Ovary (tissue), 9 donors: ENCODE data around the gene COLGALT1. TPM values are rescaled to one million over a fixed set of nuclear protein-coding genes. Genes with fewer than 3 reads are reported as not detected.
"Not testable (repeated sequence)": the region's sequence is repeated elsewhere in the genome, so short reads cannot be mapped to it uniquely, and the experiment has no call there.

Source experiments
- DNase-seq, 5 donors: peaks; one replicate each; pipeline ENCODE4 v3.0.0-alpha.2; 2019 to 2020
- H3K27ac ChIP-seq, 2 donors: fragments of 200-600 bp; one replicate each; pipeline versions ENCODE4 v1.5.1 to v1.8.0; 2019 to 2022
- H3K27me3 ChIP-seq: fragments of 200-600 bp; one replicate; pipeline ENCODE4 v1.8.0; 2022
- H3K36me3 ChIP-seq: fragments of 200-600 bp; sonication (generic); one replicate; pipeline ENCODE4 v1.5.1; 2019
- H3K4me1 ChIP-seq: one replicate; pipeline ENCODE4 v1.8.1; 2013; ENCODE audit warnings: mild to moderate bottlenecking, moderate library complexity; ENCODE audit not compliant: insufficient read depth
- H3K4me3 ChIP-seq: fragments of 200-600 bp; sonication (generic); one replicate; pipeline ENCODE4 v1.5.1; 2017
- H3K9me3 ChIP-seq, 2 donors: fragments of 200-600 bp in 1 of 2; sonication (generic) in 1 of 2; one replicate each; pipeline versions ENCODE4 v1.5.1 to v1.8.1; 2013 to 2019; ENCODE audit warnings: mild to moderate bottlenecking in 1 of 2, moderate library complexity in 1 of 2
- EP300 ChIP-seq: sonication (generic); formaldehyde crosslinking; IDR thresholded peaks from one replicate; pipeline ENCODE4 v1.6.1; 2017; ENCODE audit warnings: antibody characterized with exemption
- POLR2A ChIP-seq: fragments of 450-650 bp; IDR thresholded peaks from one replicate; pipeline ENCODE4 v1.6.1; 2017; ENCODE audit warnings: antibody characterized with exemption, mild to moderate bottlenecking, moderate library complexity
- WGBS, 3 donors: extraction: QIAGEN DNeasy Blood & Tissue Kit in 1 of 3; methylation state at CpG; one replicate each; pipeline versions ENCODE4 v1.1.5 to v1.1.7; 2013 to 2017; 5-methylcytosine and 5-hydroxymethylcytosine counted together
- intact Hi-C, 4 donors: fragments of 100-400 bp; cut with DNase I; formaldehyde crosslinking; loops; one replicate each; pipeline versions ENCODE4 v1.11.0 to v1.15.1; 2022 to 2023
- polyA plus RNA-seq, 2 donors: library from polyadenylated mRNA; stranded (reverse); fragments of 200-250 nt in 1 of 2; fragments of 350-450 nt in 1 of 2; fragmentation: Illumina TruSeq in 1 of 2; extraction: RNeasy Lipid Tissue Mini Kit (QIAGEN cat#74804) in 1 of 2; gene quantifications; one replicate each; pipeline ENCODE4 v1.2.3, GENCODE V29; 2013 to 2014
- total RNA-seq, 7 donors: library from RNA; depleted of rRNA in 2 of 7; stranded (reverse); fragments of >200 nt in 2 of 7; fragmentation: NEBNext Ultra II Directional in 3 of 7; extraction: Animal tissue kit (Norgen Biotek cat#: 25700) in 3 of 7; gene quantifications; one replicate each; pipeline versions ENCODE4 v1.1.0 to v1.2.4, GENCODE V29; 2016 to 2023
- TF ChIP-seq, protein P1 (sequence below), 3 donors: fragments of 450-650 bp in 2 of 3; fragments of 200-600 bp in 1 of 3; IDR thresholded peaks; one replicate each; pipeline versions ENCODE4 v1.5.1 to v1.8.0; 2016 to 2022; ENCODE audit warnings: antibody characterized with exemption in 3 of 3, mild to moderate bottlenecking in 1 of 3
- donor health status: DM: no; HTN: no; CAD: no; lungs with moderate emphysema.
- donor health status: DM: no; HTN: no; CAD: no.
- donor health status: Bipolar disorder and iron deficiency.
- donor health status: DM: yes; HTN: yes; CAD: no.
- donor health status: DM: no; HTN: no; CAD: no.
- donor health status: DM: yes; HTN: yes; CAD: no.

Gene COLGALT1
- total and polyA plus RNA-seq, 9 donors: 30.4 to 75.2 (median 45.2) TPM

GRCh38 chr19:17567940-17568339, 12.5 kb downstream of the COLGALT1 start:
- Histone ChIP-seq H3K9me3 (no peaks in the 10 kb centered on the region), H3K4me1 (no peaks in the 10 kb centered on the region), H3K27me3 (no peaks in the 10 kb centered on the region), H3K36me3 (no peaks in the 10 kb centered on the region), H3K27ac (no peak overlapping the region), H3K4me3 (no peak overlapping the region)
- TF ChIP-seq EP300 (no peak), POLR2A (no peak)
- TF ChIP-seq, protein P1, sequence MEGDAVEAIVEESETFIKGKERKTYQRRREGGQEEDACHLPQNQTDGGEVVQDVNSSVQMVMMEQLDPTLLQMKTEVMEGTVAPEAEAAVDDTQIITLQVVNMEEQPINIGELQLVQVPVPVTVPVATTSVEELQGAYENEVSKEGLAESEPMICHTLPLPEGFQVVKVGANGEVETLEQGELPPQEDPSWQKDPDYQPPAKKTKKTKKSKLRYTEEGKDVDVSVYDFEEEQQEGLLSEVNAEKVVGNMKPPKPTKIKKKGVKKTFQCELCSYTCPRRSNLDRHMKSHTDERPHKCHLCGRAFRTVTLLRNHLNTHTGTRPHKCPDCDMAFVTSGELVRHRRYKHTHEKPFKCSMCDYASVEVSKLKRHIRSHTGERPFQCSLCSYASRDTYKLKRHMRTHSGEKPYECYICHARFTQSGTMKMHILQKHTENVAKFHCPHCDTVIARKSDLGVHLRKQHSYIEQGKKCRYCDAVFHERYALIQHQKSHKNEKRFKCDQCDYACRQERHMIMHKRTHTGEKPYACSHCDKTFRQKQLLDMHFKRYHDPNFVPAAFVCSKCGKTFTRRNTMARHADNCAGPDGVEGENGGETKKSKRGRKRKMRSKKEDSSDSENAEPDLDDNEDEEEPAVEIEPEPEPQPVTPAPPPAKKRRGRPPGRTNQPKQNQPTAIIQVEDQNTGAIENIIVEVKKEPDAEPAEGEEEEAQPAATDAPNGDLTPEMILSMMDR (IDR thresholded peaks at IDR 0.05): no peak
- intact Hi-C loops: no loop called here
- WGBS, 3 donors: 82 to 95% (median 89%) methylated on average over 1 of the region's 1 CpG
- no peak for DNase-seq

DNA sequence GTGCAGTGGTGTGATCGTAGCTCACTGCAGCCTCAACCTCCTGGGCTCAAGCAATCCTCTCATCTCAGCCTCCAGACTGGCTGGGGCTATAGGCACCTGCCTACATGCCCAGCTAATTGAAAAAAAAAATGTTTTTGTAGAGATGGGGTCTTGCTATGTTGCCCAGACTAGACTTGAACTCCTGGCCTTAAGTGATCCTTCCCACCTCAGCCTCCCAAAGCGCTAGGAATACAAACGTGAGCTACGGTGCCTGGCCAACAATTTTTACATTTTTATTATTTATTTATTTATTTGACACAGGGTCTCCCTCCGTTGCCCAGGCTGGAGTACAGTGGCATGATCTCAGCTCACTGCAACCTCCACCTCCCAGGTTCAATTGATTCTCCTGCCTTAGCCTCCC, 14.8 kb downstream of the COLGALT1 start:
- DNase-seq, H3K36me3 ChIP-seq, H3K27me3 ChIP-seq, H3K9me3 ChIP-seq, intact Hi-C loops, H3K4me1 ChIP-seq, H3K4me3 ChIP-seq, H3K27ac ChIP-seq: not testable (repeated sequence)
- WGBS, 3 donors: 91 to 94% (median 94%) methylated on average over 5 of the region's 5 CpGs

DNA sequence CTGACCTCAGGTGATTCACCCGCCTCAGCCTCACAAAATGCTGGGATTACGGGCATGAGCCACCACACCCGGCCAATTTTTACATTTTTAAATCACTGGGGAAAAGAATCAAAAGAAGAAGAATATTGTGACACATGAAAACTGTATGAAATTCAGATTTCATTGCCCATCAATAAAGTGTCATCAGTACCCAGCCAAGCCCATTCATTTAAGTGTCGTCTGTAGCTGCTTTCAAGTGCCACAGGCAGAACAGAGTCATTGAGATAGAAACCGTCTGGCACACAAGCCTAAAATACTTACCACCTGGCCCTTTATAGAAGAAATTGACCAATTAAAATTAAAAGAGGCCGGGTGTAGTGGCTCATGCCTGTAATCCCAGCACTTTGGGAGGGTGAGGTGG, 15.3 kb downstream of the COLGALT1 start:
- H3K4me1 ChIP-seq: no peaks in the 10 kb centered on the region
- H3K36me3 ChIP-seq: no peaks in the 10 kb centered on the region
- no peak for DNase-seq
- no peak for TF ChIP-seq EP300
- TF ChIP-seq POLR2A: no peak
- TF ChIP-seq, protein P1 (IDR thresholded peaks at IDR 0.05): no peak
- 89 to 94% (median 90%) methylated on average over 6 of the region's 6 CpGs for WGBS, 3 donors
- no peaks in the 10 kb centered on the region for H3K9me3 ChIP-seq
- intact Hi-C loops: no loop called here
- H3K27me3 ChIP-seq: no peaks in the 10 kb centered on the region
- no peak overlapping the region for H3K27ac ChIP-seq
- no peak overlapping the region for H3K4me3 ChIP-seq

GRCh38 chr19:17572638-17573037, 17.2 kb downstream of the COLGALT1 start:
- Histone ChIP-seq H3K36me3 (no peaks in the 10 kb centered on the region), H3K27me3 (no peaks in the 10 kb centered on the region), H3K4me1 (no peaks in the 10 kb centered on the region), H3K9me3 (no peaks in the 10 kb centered on the region), H3K27ac (no peak overlapping the region), H3K4me3 (no peak overlapping the region)
- intact Hi-C loops: loop anchor here in 1 of 4 donors (2.0 kb wide), 1 partner anchor 34 kb away; no protein-coding TSS in a partner anchor
- 88 to 95% (median 89%) methylated on average over 7 of the region's 7 CpGs for WGBS, 3 donors
- TF ChIP-seq, protein P1 (IDR thresholded peaks at IDR 0.05): no peak
- TF ChIP-seq POLR2A (no peak), EP300 (no peak)
- DNase-seq: no peak

- intact Hi-C loops: no loop called here
- Histone ChIP-seq H3K27me3 (no peaks in the 10 kb centered on the region), H3K4me3 (no peak overlapping the region), H3K36me3 (no peaks in the 10 kb centered on the region), H3K4me1 (no peaks in the 10 kb centered on the region), H3K9me3 (no peaks in the 10 kb centered on the region), H3K27ac (no peak overlapping the region)
- TF ChIP-seq EP300 (no peak), POLR2A (no peak)
- TF ChIP-seq, protein P1 (IDR thresholded peaks at IDR 0.05): no peak
- DNase-seq: no peak
- 91 to 94% (median 94%) methylated on average over 11 of the region's 11 CpGs for WGBS, 3 donors
Observed at GRCh38 chr19:17575871-17576757, 20.7 kb downstream of the COLGALT1 start.
